Measurements from ENCODE around the gene GUCY1A2. TPM values are rescaled to one million over a fixed set of nuclear protein-coding genes. Genes with fewer than 3 reads are reported as not detected.

GUCY1A2 gene
- total RNA-seq, 2 donors from 2014 or later, result 0.77 to 1.2 TPM

DNA sequence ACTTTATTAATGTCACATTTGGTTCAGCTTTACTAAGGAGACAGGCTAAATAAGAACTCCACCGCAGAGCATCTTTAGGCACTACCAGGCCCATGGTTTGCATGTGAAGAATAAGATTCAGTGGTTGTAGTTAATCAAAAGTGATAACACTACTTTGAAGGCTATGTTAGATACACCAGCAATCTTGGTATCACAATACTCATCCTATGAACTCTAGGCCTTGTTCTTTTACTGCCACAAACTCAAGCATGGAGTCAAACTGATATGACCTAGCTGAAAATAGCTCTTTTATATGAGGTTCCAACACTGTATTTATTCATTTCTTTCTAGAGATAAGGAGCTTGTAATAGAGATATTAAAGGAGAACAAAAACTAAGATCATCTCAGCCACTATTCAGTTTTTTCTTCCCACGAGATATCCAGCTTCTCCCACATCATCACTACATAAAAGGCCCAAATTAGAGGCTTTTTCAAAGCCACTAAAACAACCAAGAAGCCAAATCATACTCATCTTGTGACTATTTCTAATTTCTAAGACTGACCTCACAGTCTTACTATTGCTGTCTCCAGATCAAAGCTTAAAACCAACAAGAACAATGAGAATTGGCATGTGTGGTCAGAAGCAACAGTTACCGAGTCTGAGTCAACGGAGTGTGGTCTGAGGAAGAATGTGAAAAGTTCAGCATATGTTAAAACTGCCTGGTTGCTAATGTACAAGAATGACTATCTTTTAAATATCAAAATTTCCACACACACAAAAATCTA, 25.1 kb upstream of the GUCY1A2 start:
- Histone ChIP-seq H3K9me3 (no peaks in the 10 kb centered on the region), H3K9ac (ENCODE audit: low read depth in 2 of 2, low read length in 2 of 2) (no peak overlapping the region), H3K27ac (no peak overlapping the region), H3K4me1 (no peaks in the 10 kb centered on the region), H3K27me3 (no peaks in the 10 kb centered on the region), H3K4me3 (no peak overlapping the region), H3K36me3 (no peaks in the 10 kb centered on the region)
- DNase-seq, result no peak
- TF ChIP-seq, protein P1, sequence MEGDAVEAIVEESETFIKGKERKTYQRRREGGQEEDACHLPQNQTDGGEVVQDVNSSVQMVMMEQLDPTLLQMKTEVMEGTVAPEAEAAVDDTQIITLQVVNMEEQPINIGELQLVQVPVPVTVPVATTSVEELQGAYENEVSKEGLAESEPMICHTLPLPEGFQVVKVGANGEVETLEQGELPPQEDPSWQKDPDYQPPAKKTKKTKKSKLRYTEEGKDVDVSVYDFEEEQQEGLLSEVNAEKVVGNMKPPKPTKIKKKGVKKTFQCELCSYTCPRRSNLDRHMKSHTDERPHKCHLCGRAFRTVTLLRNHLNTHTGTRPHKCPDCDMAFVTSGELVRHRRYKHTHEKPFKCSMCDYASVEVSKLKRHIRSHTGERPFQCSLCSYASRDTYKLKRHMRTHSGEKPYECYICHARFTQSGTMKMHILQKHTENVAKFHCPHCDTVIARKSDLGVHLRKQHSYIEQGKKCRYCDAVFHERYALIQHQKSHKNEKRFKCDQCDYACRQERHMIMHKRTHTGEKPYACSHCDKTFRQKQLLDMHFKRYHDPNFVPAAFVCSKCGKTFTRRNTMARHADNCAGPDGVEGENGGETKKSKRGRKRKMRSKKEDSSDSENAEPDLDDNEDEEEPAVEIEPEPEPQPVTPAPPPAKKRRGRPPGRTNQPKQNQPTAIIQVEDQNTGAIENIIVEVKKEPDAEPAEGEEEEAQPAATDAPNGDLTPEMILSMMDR (IDR thresholded peaks at IDR 0.05), result no peak
- intact Hi-C loops (cut with DNase I), result no loop called here

DNA sequence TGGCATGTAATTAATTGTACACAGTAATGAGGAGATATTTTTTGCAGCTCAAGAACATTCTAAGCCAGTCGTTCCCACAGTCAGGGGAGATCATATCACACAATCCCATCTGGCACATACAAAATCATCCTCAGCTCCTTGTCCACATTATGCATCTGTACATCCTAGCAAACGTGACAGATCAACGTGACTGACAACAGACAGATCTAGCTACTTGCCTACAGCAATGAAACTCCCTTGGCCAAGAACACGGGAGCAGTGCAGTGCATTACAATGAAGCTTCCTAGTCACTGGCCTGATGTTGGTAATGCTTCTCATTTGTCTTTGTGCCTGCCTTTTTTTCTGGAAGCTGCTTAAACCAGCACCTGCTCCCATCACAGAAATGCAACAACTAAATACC, 24.5 kb upstream of the GUCY1A2 start:
- Histone ChIP-seq H3K36me3 (no peaks in the 10 kb centered on the region), H3K27ac (no peak overlapping the region), H3K27me3 (no peaks in the 10 kb centered on the region), H3K4me1 (no peaks in the 10 kb centered on the region), H3K9me3 (no peaks in the 10 kb centered on the region), H3K4me3 (no peak overlapping the region), H3K9ac (ENCODE audit: low read depth in 2 of 2, low read length in 2 of 2) (no peak overlapping the region)
- intact Hi-C loops (cut with DNase I), result no loop called here
- TF ChIP-seq, protein P1 (IDR thresholded peaks at IDR 0.05), result no peak
- no peak for DNase-seq

DNA sequence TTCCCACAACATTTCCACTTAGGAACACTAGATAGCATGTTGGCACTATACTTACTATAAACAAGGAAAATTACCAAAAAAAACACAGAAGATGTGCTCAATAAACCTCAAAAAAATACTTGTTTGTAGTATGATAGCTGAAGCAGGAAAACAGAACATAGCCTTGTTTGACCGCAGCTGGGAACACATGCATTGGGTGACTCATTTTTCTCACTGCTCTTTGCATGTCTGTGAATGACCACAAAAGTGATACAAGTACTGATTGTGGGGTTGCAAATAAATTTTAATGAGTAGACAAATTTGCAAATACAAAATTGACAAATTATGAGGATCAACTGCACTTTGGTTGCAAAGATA, 22.8 kb upstream of the GUCY1A2 start:
- TF ChIP-seq, protein P1 (IDR thresholded peaks at IDR 0.05), result no peak
- intact Hi-C loops (cut with DNase I), result no loop called here

DNA sequence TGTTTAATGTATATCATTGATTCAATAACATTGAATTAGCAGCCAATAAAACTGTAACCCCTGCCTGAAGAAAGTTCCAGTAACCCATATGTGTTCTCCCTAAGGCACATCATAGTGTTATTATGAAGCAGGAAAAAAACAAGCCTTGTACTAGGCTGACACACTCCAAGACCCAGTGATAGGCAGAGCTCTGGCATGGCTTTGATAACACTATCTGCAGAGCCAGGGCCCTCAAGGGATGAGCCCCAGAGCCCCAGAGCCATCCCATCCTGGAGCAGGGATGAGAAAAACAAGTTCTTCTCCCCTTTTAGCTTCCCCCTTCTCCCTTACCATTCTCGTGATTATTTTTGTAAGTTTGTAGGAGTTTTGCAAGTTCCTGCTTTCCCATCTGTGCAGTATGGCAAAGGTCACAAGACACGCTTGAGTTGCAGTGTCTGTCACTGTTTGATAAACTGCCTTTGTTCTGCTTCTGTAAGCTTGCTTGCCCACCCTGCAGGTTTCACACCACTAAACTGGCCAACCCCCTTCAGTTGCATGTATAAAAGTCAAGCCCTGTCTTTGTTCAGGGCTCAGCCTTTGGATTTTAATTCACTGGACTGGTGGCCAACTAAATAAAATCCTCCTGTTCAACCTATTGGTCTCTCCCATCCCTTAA, 22.3 kb upstream of the GUCY1A2 start:
- H3K4me3 ChIP-seq, result no peak overlapping the region
- DNase-seq, result no peak
- H3K27me3 ChIP-seq, result no peaks in the 10 kb centered on the region
- no peaks in the 10 kb centered on the region for H3K4me1 ChIP-seq
- H3K36me3 ChIP-seq, result no peaks in the 10 kb centered on the region
- H3K9ac ChIP-seq (ENCODE audit: low read depth in 2 of 2, low read length in 2 of 2), result no peak overlapping the region
- H3K9me3 ChIP-seq, result no peaks in the 10 kb centered on the region
- intact Hi-C loops (cut with DNase I), result no loop called here
- no peak overlapping the region for H3K27ac ChIP-seq
- TF ChIP-seq, protein P1 (IDR thresholded peaks at IDR 0.05), result no peak

More for the DNA sequence above, 22.8 kb upstream of the GUCY1A2 start:
- no peaks in the 10 kb centered on the region for H3K36me3 ChIP-seq
- no peaks in the 10 kb centered on the region for H3K27me3 ChIP-seq
- no peak overlapping the region for H3K4me3 ChIP-seq
- no peaks in the 10 kb centered on the region for H3K4me1 ChIP-seq
- H3K9me3 ChIP-seq, result no peaks in the 10 kb centered on the region
- DNase-seq, result no peak
- H3K9ac ChIP-seq (ENCODE audit: low read depth in 2 of 2, low read length in 2 of 2), result no peak overlapping the region
- no peak overlapping the region for H3K27ac ChIP-seq

DNA sequence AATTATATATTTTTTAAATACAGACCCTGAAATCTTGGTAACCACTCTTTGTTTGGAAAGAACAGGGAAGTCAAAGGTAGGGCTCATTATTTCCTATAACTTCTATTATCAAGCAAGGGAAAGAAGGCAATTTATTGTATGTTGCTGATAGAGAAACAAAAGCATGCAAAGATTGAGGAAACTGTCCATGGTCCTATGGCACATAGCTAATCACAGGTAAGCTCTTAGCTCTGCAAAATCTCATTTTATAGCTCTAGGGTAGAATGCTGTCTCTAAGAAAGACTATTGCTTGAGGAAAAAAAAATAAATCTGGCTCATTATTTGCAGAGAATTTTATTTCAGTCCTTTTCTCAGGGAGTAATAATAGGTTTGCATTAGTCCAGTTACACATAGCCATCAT, 7.4 kb upstream of the GUCY1A2 start:
- intact Hi-C loops (cut with DNase I), result no loop called here
- no peak for DNase-seq
- Histone ChIP-seq H3K4me3 (no peak overlapping the region), H3K27me3 (no peaks in the 10 kb centered on the region), H3K9ac (ENCODE audit: low read depth in 2 of 2, low read length in 2 of 2) (no peak overlapping the region), H3K27ac (no peak overlapping the region), H3K36me3 (no peaks in the 10 kb centered on the region), H3K9me3 (no peaks in the 10 kb centered on the region), H3K4me1 (no peaks in the 10 kb centered on the region)
- TF ChIP-seq, protein P1 (IDR thresholded peaks at IDR 0.05), result no peak
